Measurements from ENCODE around the gene SDHB.
"Not testable (repeated sequence)": the region's sequence is repeated elsewhere in the genome, so short reads cannot be mapped to it uniquely, and the experiment has no call there.

SDHB gene

GRCh38 chr1:17066361-17067068 lies 12.7 kb upstream of the SDHB start:
- peaks cover 6% of the 10 kb centered on the region for H3K4me1 Mint-ChIP-seq (ENCODE audit: low read depth)
- H3K36me3 Mint-ChIP-seq (ENCODE audit: low read depth), result no peaks in the 10 kb centered on the region
- peaks cover 5% of the 10 kb centered on the region for H3K27me3 Mint-ChIP-seq (ENCODE audit: low read depth)
- no peak overlapping the region for H3K4me3 Mint-ChIP-seq
- H3K9me3 Mint-ChIP-seq, result peaks cover 3% of the 10 kb centered on the region
- no peak overlapping the region for H3K27ac Mint-ChIP-seq

- Mint-ChIP-seq H3K27me3 (ENCODE audit: low read depth) (peaks cover 5% of the 10 kb centered on the region), H3K36me3 (ENCODE audit: low read depth) (no peaks in the 10 kb centered on the region), H3K9me3 (peaks cover 3% of the 10 kb centered on the region), H3K4me3 (no peak overlapping the region), H3K4me1 (ENCODE audit: low read depth) (peaks cover 6% of the 10 kb centered on the region), H3K27ac (no peak overlapping the region)
These were observed 11.8 kb upstream of the SDHB start for GRCh38 chr1:17065666-17066065.

GRCh38 chr1:17062751-17063150 lies 8.9 kb upstream of the SDHB start:
- not testable (repeated sequence) for H3K36me3 Mint-ChIP-seq (ENCODE audit: low read depth); H3K27ac Mint-ChIP-seq; H3K4me3 Mint-ChIP-seq; H3K4me1 Mint-ChIP-seq (ENCODE audit: low read depth); H3K9me3 Mint-ChIP-seq
- peaks cover 24% of the 10 kb centered on the region for H3K27me3 Mint-ChIP-seq (ENCODE audit: low read depth)

- Mint-ChIP-seq H3K36me3 (ENCODE audit: low read depth) (no peaks in the 10 kb centered on the region), H3K4me1 (ENCODE audit: low read depth) (peaks cover 6% of the 10 kb centered on the region), H3K27ac (no peak overlapping the region), H3K27me3 (ENCODE audit: low read depth) (peaks cover 24% of the 10 kb centered on the region), H3K4me3 (no peak overlapping the region), H3K9me3 (peaks cover 3% of the 10 kb centered on the region)
These were observed 8.1 kb upstream of the SDHB start for GRCh38 chr1:17061892-17062291.

GRCh38 chr1:17061486-17061885 lies 7.7 kb upstream of the SDHB start:
- H3K4me3 Mint-ChIP-seq, result no peak overlapping the region
- H3K4me1 Mint-ChIP-seq (ENCODE audit: low read depth), result peaks cover 6% of the 10 kb centered on the region
- no peaks in the 10 kb centered on the region for H3K36me3 Mint-ChIP-seq (ENCODE audit: low read depth)
- H3K27me3 Mint-ChIP-seq (ENCODE audit: low read depth), result peaks cover 24% of the 10 kb centered on the region
- H3K9me3 Mint-ChIP-seq, result peaks cover 3% of the 10 kb centered on the region
- no peak overlapping the region for H3K27ac Mint-ChIP-seq

GRCh38 chr1:17060306-17060749 lies 6.5 kb upstream of the SDHB start:
- Mint-ChIP-seq H3K27me3 (ENCODE audit: low read depth) (peaks cover 24% of the 10 kb centered on the region), H3K4me3 (no peak overlapping the region), H3K4me1 (ENCODE audit: low read depth) (peaks cover 6% of the 10 kb centered on the region), H3K36me3 (ENCODE audit: low read depth) (no peaks in the 10 kb centered on the region), H3K27ac (no peak overlapping the region), H3K9me3 (peaks cover 3% of the 10 kb centered on the region)

GRCh38 chr1:17059391-17060305 lies 5.8 kb upstream of the SDHB start:
- Mint-ChIP-seq H3K27me3 (ENCODE audit: low read depth) (peaks cover 24% of the 10 kb centered on the region), H3K36me3 (ENCODE audit: low read depth) (no peaks in the 10 kb centered on the region), H3K4me3 (no peak overlapping the region), H3K27ac (no peak overlapping the region), H3K4me1 (ENCODE audit: low read depth) (peaks cover 6% of the 10 kb centered on the region), H3K9me3 (peaks cover 3% of the 10 kb centered on the region)

GRCh38 chr1:17056551-17056950 lies 2.7 kb upstream of the SDHB start:
- H3K4me3 Mint-ChIP-seq, result no peak overlapping the region
- H3K36me3 Mint-ChIP-seq (ENCODE audit: low read depth), result peaks cover 1% of the 10 kb centered on the region
- H3K9me3 Mint-ChIP-seq, result no peaks in the 10 kb centered on the region
- peaks cover 19% of the 10 kb centered on the region for H3K27me3 Mint-ChIP-seq (ENCODE audit: low read depth)
- H3K4me1 Mint-ChIP-seq (ENCODE audit: low read depth), result peaks cover 13% of the 10 kb centered on the region
- H3K27ac Mint-ChIP-seq, result no peak overlapping the region

GRCh38 chr1:17055801-17056200 lies 2.0 kb upstream of the SDHB start:
- peaks cover 19% of the 10 kb centered on the region for H3K27me3 Mint-ChIP-seq (ENCODE audit: low read depth)
- peaks cover 1% of the 10 kb centered on the region for H3K36me3 Mint-ChIP-seq (ENCODE audit: low read depth)
- H3K4me1 Mint-ChIP-seq (ENCODE audit: low read depth), result peaks cover 21% of the 10 kb centered on the region
- H3K4me3 Mint-ChIP-seq, result no peak overlapping the region
- H3K27ac Mint-ChIP-seq, result no peak overlapping the region
- H3K9me3 Mint-ChIP-seq, result no peaks in the 10 kb centered on the region

GRCh38 chr1:17053086-17053684 lies 647 bp downstream of the SDHB start:
- peak overlapping the region; percentile 98 for H3K4me3 Mint-ChIP-seq
- H3K4me1 Mint-ChIP-seq (ENCODE audit: low read depth), result peaks cover 22% of the 10 kb centered on the region
- H3K27ac Mint-ChIP-seq, result peak overlapping the region; percentile 96
- H3K9me3 Mint-ChIP-seq, result no peaks in the 10 kb centered on the region
- H3K27me3 Mint-ChIP-seq (ENCODE audit: low read depth), result peaks cover 4% of the 10 kb centered on the region
- H3K36me3 Mint-ChIP-seq (ENCODE audit: low read depth), result peaks cover 1% of the 10 kb centered on the region

GRCh38 chr1:17052641-17053040 lies 1.2 kb downstream of the SDHB start:
- H3K36me3 Mint-ChIP-seq (ENCODE audit: low read depth), result peaks cover 1% of the 10 kb centered on the region
- H3K9me3 Mint-ChIP-seq, result no peaks in the 10 kb centered on the region
- peak overlapping the region; percentile 98 for H3K4me3 Mint-ChIP-seq
- peak overlapping the region; percentile 19 for H3K27ac Mint-ChIP-seq
- peaks cover 26% of the 10 kb centered on the region for H3K4me1 Mint-ChIP-seq (ENCODE audit: low read depth)
- no peaks in the 10 kb centered on the region for H3K27me3 Mint-ChIP-seq (ENCODE audit: low read depth)

- no peaks in the 10 kb centered on the region for H3K9me3 Mint-ChIP-seq
- H3K27ac Mint-ChIP-seq, result no peak overlapping the region
- peaks cover 1% of the 10 kb centered on the region for H3K36me3 Mint-ChIP-seq (ENCODE audit: low read depth)
- H3K4me1 Mint-ChIP-seq (ENCODE audit: low read depth), result peaks cover 26% of the 10 kb centered on the region
- no peaks in the 10 kb centered on the region for H3K27me3 Mint-ChIP-seq (ENCODE audit: low read depth)
- H3K4me3 Mint-ChIP-seq, result no peak overlapping the region
These were observed 1.8 kb downstream of the SDHB start for GRCh38 chr1:17052038-17052437.

GRCh38 chr1:17047924-17048323 lies 5.9 kb downstream of the SDHB start:
- H3K36me3 Mint-ChIP-seq (ENCODE audit: low read depth), result peaks cover 7% of the 10 kb centered on the region
- peaks cover 30% of the 10 kb centered on the region for H3K4me1 Mint-ChIP-seq (ENCODE audit: low read depth)

GRCh38 chr1:17046334-17046657 lies 7.5 kb downstream of the SDHB start:
- peaks cover 13% of the 10 kb centered on the region for H3K36me3 Mint-ChIP-seq (ENCODE audit: low read depth)
- peaks cover 19% of the 10 kb centered on the region for H3K4me1 Mint-ChIP-seq (ENCODE audit: low read depth)
- H3K4me3 Mint-ChIP-seq, result no peak overlapping the region
- no peaks in the 10 kb centered on the region for H3K27me3 Mint-ChIP-seq (ENCODE audit: low read depth)
- no peak overlapping the region for H3K27ac Mint-ChIP-seq
- H3K9me3 Mint-ChIP-seq, result no peaks in the 10 kb centered on the region

More at GRCh38 chr1:17047924-17048323, 5.9 kb downstream of the SDHB start:
- Mint-ChIP-seq H3K27ac (no peak overlapping the region), H3K4me3 (no peak overlapping the region), H3K9me3 (no peaks in the 10 kb centered on the region), H3K27me3 (ENCODE audit: low read depth) (no peaks in the 10 kb centered on the region)
